ENCODE measurements around the gene PDE9A. TPM values are rescaled to one million over a fixed set of nuclear protein-coding genes. Genes with fewer than 3 reads are reported as not detected.

The PDE9A gene
- total and polyA plus RNA-seq, 9 donors, result 3.9 to 11.3 (median 6.9) TPM

DNA sequence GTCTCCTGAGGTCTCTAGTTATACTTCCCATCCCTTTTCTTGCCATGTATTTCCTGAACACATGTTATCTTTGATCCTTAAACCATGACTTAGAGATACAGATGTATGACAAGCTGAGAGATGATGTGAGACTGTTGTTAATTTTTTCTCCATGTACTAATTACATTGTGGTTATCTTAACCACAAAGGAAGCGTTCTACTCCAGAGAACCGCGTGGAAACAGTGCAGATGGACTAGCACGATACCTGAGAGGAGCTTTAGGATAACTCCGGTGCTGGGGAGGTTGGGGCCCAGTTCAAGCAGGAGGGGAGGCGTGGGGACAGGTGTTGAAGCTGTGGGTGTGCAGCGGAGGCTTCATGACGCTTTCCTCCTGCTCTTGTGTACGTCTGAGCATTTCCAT is 17.5 kb downstream of the PDE9A start:
- no peak overlapping the region for H3K27ac ChIP-seq
- DNase-seq, result no peak
- no peaks in the 10 kb centered on the region for H3K27me3 ChIP-seq
- intact Hi-C loops (cut with DNase I), result loop anchor here in 1 of 4 donors (5.0 kb wide), 1 partner anchor 614 kb away; no protein-coding TSS in a partner anchor
- no peaks in the 10 kb centered on the region for H3K36me3 ChIP-seq
- no peaks in the 10 kb centered on the region for H3K9me3 ChIP-seq
- WGBS, 3 donors, result 28 to 39% (median 37%) methylated on average over 9 of the region's 9 CpGs
- H3K4me3 ChIP-seq, result no peak overlapping the region
- H3K4me1 ChIP-seq (ENCODE audit: insufficient read depth), result peaks cover 5% of the 10 kb centered on the region
- no peak for TF ChIP-seq EP300 (IDR thresholded peaks at IDR 0.05)
- TF ChIP-seq, protein P1, sequence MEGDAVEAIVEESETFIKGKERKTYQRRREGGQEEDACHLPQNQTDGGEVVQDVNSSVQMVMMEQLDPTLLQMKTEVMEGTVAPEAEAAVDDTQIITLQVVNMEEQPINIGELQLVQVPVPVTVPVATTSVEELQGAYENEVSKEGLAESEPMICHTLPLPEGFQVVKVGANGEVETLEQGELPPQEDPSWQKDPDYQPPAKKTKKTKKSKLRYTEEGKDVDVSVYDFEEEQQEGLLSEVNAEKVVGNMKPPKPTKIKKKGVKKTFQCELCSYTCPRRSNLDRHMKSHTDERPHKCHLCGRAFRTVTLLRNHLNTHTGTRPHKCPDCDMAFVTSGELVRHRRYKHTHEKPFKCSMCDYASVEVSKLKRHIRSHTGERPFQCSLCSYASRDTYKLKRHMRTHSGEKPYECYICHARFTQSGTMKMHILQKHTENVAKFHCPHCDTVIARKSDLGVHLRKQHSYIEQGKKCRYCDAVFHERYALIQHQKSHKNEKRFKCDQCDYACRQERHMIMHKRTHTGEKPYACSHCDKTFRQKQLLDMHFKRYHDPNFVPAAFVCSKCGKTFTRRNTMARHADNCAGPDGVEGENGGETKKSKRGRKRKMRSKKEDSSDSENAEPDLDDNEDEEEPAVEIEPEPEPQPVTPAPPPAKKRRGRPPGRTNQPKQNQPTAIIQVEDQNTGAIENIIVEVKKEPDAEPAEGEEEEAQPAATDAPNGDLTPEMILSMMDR (IDR thresholded peaks at IDR 0.05), result no peak
- TF ChIP-seq POLR2A (IDR thresholded peaks at IDR 0.05), result no peak

DNA sequence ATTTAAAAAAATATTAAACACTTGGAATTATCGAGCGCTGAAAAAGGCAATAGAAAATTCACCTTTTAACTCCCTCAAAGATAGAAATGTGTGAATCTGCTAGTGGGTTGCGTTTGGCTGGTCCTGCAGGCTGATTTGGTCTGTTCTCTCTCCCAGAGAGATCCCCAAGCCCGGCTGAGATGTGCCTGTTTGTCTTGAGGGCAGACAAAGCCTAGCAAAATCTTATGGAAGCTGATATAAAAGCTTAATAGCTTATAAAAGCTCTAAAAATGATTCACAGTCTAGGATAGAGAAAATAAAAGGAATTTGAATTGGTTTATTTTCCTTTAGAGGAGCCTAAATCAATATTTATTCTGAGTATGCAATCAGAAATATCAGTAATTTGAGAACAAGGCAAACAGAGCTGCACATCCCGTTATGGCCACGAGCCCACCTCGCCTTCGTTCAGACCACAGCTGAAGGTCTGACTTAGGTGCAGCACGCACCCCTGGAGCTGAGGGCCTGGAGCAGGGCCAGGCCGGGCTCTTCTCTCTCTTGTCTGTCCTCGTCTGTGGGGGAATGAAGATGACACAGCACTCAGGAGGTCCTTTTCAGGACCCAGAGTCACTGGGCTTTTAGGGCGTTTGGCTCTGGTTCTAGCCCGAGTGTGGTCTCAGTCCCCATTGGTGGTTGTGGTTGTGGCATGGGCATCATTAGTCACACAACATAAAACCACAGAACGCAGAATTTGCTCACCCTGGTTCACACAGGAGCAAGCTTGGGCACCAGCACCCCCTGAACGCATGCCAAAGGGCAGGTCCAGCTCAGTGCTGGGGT is 18.6 kb downstream of the PDE9A start:
- no peak overlapping the region for H3K27ac ChIP-seq
- no peaks in the 10 kb centered on the region for H3K36me3 ChIP-seq
- H3K4me1 ChIP-seq (ENCODE audit: insufficient read depth), result peaks cover 5% of the 10 kb centered on the region
- no peak for TF ChIP-seq EP300 (IDR thresholded peaks at IDR 0.05)
- no peak for TF ChIP-seq POLR2A (IDR thresholded peaks at IDR 0.05)
- TF ChIP-seq, protein P1 (IDR thresholded peaks at IDR 0.05), result no peak
- intact Hi-C loops (cut with DNase I), result loop anchor here in 1 of 4 donors (5.0 kb wide), 1 partner anchor 615 kb away; no protein-coding TSS in a partner anchor
- WGBS, 3 donors, result 67 to 83% (median 78%) methylated on average over 15 of the region's 15 CpGs
- H3K9me3 ChIP-seq, result no peaks in the 10 kb centered on the region
- no peak overlapping the region for H3K4me3 ChIP-seq
- no peak for DNase-seq
- H3K27me3 ChIP-seq, result no peaks in the 10 kb centered on the region

DNA sequence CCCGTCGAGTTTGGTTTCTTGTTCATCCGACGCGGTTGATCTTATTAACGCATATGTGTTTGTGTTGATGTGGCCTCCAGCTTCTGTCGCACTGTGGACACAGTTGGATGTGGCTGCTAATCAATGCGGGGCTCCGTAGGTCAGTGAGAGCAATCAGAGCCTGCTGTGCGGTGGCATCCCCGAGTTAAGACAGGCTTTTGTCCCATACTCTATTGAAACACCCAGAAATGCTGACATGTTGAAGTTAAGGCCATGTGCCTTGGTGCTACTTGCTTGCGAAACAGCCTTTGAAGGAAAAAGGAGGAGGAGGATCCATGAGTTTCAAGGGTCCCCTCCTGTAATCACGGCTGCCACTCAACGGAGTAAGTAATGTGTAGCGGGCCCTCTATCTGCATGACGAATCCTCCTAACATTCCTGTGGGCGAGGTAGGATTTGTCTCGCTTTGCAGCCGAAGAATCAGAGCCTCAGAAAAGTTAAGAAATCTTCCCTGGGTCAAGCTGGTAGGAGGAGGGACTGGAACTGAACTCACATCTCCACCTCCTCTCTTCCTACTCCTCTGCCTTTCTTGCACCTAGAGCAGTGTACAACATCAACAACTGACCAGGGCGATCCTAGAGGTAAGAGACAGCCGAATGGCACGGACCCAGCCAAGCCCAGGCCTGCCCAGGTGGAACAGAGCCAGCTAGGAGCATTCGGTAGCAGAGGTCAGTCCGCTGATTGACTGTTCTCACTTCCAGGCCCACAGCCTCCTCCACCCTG is 19.5 kb downstream of the PDE9A start:
- Histone ChIP-seq H3K4me3 (no peak overlapping the region), H3K36me3 (no peaks in the 10 kb centered on the region), H3K9me3 (no peaks in the 10 kb centered on the region), H3K27ac (no peak overlapping the region), H3K27me3 (no peaks in the 10 kb centered on the region), H3K4me1 (ENCODE audit: insufficient read depth) (peaks cover 5% of the 10 kb centered on the region)
- TF ChIP-seq, protein P1 (IDR thresholded peaks at IDR 0.05), result no peak
- no peak for TF ChIP-seq EP300 (IDR thresholded peaks at IDR 0.05)
- TF ChIP-seq POLR2A (IDR thresholded peaks at IDR 0.05), result no peak
- intact Hi-C loops (cut with DNase I), result loop anchor here in 1 of 4 donors (5.0 kb wide), 1 partner anchor 616 kb away; no protein-coding TSS in a partner anchor
- 85 to 93% (median 93%) methylated on average over 24 of the region's 24 CpGs for WGBS, 3 donors
- no peak for DNase-seq

DNA sequence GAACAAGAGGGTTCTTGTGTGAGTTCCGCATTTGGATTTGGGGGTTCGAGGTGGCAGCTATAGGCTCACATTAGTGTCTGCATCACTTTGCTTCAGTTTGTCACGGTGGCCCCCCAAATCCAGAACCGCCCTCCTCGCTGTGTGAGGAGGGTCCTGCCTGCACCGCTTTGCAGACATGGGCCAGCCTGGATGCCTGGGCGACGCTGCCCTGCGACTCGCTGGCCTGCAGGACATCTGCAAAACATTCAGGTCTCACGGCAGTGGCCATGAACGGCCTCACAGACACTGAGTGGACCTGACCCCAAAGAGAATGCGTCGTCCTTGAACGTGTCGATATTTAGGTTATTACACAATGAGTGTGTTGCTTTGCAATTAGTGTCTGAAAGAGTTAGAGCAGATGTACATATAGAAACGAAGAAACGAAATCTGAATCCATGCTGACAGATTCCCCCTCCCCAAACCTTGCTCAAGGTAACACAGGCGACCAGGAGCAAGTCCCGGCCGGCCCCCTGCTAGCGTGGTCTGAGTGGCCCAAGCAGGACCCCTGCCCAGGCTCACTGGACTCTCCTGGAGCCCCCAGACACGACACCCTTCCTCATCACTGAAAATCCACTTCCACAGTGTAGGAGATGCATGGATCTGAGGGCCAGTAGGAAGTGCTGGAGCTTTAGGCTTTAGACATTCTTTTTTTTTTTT is 20.4 kb downstream of the PDE9A start:
- WGBS, 3 donors, result 78 to 87% (median 85%) methylated on average over 23 of the region's 23 CpGs
- no peaks in the 10 kb centered on the region for H3K27me3 ChIP-seq
- peaks cover 4% of the 10 kb centered on the region for H3K4me1 ChIP-seq (ENCODE audit: insufficient read depth)
- DNase-seq, result no peak
- TF ChIP-seq EP300 (IDR thresholded peaks at IDR 0.05) (no peak), POLR2A (IDR thresholded peaks at IDR 0.05) (no peak)
- TF ChIP-seq, protein P1 (IDR thresholded peaks at IDR 0.05), result no peak
- intact Hi-C loops (cut with DNase I), result loop anchor here in 1 of 4 donors (5.0 kb wide), 1 partner anchor 616 kb away; no protein-coding TSS in a partner anchor
- H3K27ac ChIP-seq, result no peak overlapping the region
- H3K9me3 ChIP-seq, result no peaks in the 10 kb centered on the region
- H3K4me3 ChIP-seq, result no peak overlapping the region
- no peaks in the 10 kb centered on the region for H3K36me3 ChIP-seq
